Memory B cell (primary cell): ENCODE measurements around the gene SOAT2.
"Not testable (repeated sequence)": the region's sequence is repeated elsewhere in the genome, so short reads cannot be mapped to it uniquely, and the experiment has no call there.

Experiments used
- ATAC-seq: fragments of 150-1000 bp; cut with Tn5 transposase; 2 replicates; pipeline ENCODE4 v1.10.0; 2021; ENCODE audit warnings: low read depth, mild to moderate bottlenecking, moderate library complexity
- DNase-seq, 2 donors: peaks; one replicate each; pipeline ENCODE4 v3.0.0; 2022; ENCODE audit warnings: low spot score in 2 of 2
- H3K27ac Mint-ChIP-seq: one replicate; pipeline ENCODE4 v1.8.0; 2022; ENCODE audit warnings: mild to moderate bottlenecking, moderate library complexity, mixed read lengths
- H3K27me3 Mint-ChIP-seq: one replicate; pipeline ENCODE4 v1.8.0; 2022; ENCODE audit warnings: mixed read lengths
- H3K36me3 Mint-ChIP-seq: one replicate; pipeline ENCODE4 v1.8.0; 2022; ENCODE audit warnings: mild to moderate bottlenecking, mixed read lengths
- H3K4me1 Mint-ChIP-seq: one replicate; pipeline ENCODE4 v1.8.0; 2022; ENCODE audit warnings: mixed read lengths
- H3K4me3 Mint-ChIP-seq: one replicate; pipeline ENCODE4 v1.8.0; 2022; ENCODE audit warnings: mild to moderate bottlenecking, moderate library complexity, mixed read lengths
- H3K9me3 Mint-ChIP-seq: one replicate; pipeline ENCODE4 v1.8.0; 2022; ENCODE audit warnings: mixed read lengths

Gene SOAT2

DNA sequence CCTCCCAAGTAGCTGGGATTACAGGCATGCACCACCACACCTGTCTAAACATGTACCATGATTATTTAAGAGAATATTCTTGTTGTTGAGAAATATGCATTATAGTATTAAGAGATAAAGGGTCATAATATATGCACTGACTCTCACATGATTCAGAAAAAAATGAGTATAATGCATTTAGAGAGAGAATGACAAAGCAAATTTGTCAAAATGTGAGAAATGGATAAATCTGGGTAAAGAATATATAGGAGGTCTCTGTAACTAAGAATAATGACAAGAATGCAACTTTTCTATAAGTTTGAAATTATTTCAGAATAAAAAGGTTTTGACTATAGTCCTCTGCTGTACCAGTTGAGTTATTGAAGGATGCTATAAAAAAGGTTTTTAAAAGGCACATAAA lies 49.1 kb downstream of the SOAT2 start:
- no peaks in the 10 kb centered on the region for H3K36me3 Mint-ChIP-seq
- H3K9me3 Mint-ChIP-seq: no peaks in the 10 kb centered on the region
- no peak overlapping the region for H3K27ac Mint-ChIP-seq
- no peaks in the 10 kb centered on the region for H3K27me3 Mint-ChIP-seq
- no peak for DNase-seq
- no peak overlapping the region for H3K4me3 Mint-ChIP-seq
- H3K4me1 Mint-ChIP-seq: no peaks in the 10 kb centered on the region
- no peak for ATAC-seq

DNA sequence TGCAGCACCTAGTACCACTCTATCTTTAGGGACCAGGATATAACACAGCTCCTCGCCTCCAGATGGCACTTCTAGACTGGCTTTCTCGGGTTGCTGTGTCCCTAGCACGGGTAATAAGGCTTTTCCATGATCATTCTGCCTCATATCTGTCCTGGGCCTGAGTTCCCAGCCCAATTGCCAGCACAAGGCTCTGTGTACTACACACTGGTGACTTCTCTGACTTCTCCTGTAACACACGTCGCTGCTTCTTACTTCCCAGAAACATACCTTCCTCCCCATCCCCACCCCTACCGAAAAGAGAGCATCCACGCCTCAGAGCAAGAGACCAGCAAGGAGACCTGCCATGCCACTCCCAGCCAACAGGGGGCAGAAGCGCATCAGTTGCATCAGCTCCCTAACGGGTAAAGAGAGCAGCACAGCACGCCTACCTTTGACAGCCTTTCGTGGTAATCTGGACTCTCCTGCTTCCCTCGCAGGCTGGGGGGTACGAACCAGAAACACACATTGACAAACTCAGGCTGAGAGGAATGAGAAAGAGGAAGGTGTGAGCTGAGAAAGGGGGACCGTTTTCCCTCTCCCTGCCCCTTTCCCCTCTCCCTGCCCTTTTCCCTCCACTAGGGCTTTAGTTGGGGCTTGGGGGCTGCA lies 56.0 kb downstream of the SOAT2 start:
- ATAC-seq (peak; percentile 97), DNase-seq (peak; percentile 90 to 92)
- Mint-ChIP-seq H3K4me3 (no peak overlapping the region), H3K4me1 (peaks cover 4% of the 10 kb centered on the region), H3K27me3 (no peaks in the 10 kb centered on the region), H3K9me3 (no peaks in the 10 kb centered on the region), H3K36me3 (no peaks in the 10 kb centered on the region), H3K27ac (no peak overlapping the region)

- Mint-ChIP-seq H3K9me3 (no peaks in the 10 kb centered on the region), H3K4me3 (no peak overlapping the region), H3K27me3 (no peaks in the 10 kb centered on the region), H3K27ac (no peak overlapping the region), H3K36me3 (no peaks in the 10 kb centered on the region), H3K4me1 (peaks cover 4% of the 10 kb centered on the region)
- ATAC-seq (no peak), DNase-seq (no peak)
Observed at GRCh38 chr12:53160000-53160399, 56.7 kb downstream of the SOAT2 start.

- no peaks in the 10 kb centered on the region for H3K9me3 Mint-ChIP-seq
Observed at GRCh38 chr12:53160673-53161072, 57.4 kb downstream of the SOAT2 start.

DNA sequence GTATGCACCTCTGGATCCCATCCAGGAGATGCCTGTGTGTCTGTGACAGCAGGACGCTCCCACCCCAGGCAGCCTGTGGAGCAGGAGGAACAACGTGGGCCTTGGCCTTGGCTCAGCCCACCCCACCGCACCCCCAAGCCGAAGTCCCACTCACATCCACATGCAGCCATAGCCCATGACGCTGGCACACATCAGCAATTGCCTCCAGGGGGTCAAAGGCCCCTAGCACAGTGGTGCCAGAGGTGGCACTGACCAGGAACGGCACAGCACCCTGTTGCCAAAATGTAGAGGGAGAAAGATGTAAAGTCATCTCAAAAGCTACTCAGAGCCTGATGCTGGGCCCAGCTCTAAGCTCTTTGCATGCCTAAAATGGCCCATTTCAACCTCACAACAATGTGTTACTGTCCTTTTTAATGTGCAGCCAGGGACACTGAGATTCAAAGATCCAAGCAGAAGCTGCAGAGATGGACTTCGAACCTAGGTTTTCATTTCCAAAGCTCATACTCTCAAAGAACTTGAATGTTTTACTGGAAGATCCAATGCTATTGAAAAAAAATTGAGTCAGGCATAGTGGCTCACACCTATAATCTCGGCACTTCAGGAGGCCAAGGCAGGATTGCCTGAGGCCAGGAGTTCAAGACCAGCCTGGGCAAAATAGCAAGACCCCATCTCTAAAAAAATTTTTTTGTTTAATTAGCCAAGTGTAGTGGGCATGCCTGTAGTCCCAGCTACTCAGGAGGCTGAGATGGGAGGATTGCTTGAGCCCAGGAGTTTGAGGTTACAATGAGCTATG lies 58.0 kb downstream of the SOAT2 start:
- DNase-seq (no peak), ATAC-seq (no peak)
- Mint-ChIP-seq H3K27ac (no peak overlapping the region), H3K9me3 (no peaks in the 10 kb centered on the region), H3K36me3 (no peaks in the 10 kb centered on the region), H3K4me3 (no peak overlapping the region), H3K27me3 (no peaks in the 10 kb centered on the region), H3K4me1 (peaks cover 4% of the 10 kb centered on the region)

More at GRCh38 chr12:53160673-53161072, 57.4 kb downstream of the SOAT2 start:
- ATAC-seq (no peak), DNase-seq (no peak)
- Mint-ChIP-seq H3K4me3 (no peak overlapping the region), H3K27ac (no peak overlapping the region), H3K36me3 (no peaks in the 10 kb centered on the region), H3K27me3 (no peaks in the 10 kb centered on the region), H3K4me1 (peaks cover 4% of the 10 kb centered on the region)

DNA sequence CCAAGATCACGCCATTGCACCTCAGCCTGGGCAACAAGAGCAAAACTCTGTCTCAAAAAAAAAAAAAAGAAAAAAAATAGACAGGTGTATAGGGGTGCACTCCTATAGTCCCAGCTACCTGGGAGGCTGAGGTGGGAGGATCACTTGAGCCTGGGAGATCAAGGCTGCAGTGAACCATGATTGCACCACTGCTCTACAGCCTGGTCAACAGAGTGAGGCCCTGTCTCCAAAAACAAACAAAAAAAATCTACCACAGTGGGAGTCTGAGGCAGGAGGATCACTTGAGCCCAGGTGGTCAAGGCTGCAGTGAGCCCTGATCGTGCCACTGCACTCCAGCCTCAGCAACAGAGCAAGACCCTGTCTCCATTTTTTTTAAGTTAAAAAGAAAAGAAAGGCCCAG lies 59.7 kb downstream of the SOAT2 start:
- not testable (repeated sequence) for H3K36me3 Mint-ChIP-seq, H3K4me1 Mint-ChIP-seq, DNase-seq, H3K27ac Mint-ChIP-seq, H3K9me3 Mint-ChIP-seq, ATAC-seq, H3K4me3 Mint-ChIP-seq, H3K27me3 Mint-ChIP-seq

DNA sequence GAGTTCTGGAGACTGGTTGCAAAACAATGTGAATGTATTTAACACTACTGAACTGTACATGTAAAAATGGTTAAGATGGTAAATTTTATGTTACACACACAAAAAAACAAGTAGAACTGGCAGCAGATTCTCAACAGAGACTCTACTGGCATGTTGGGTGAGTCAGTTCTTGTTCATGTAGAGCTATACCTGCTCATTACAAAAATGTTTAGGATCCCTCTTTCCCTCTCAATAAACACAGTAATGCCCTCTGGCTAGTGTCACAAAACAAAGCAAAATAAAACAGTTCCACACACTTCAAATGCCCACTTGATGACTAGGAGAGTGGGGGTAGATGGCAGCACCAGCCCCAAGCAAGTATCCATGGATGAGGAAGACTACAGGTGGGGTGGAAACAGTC lies 63.6 kb downstream of the SOAT2 start:
- Mint-ChIP-seq H3K27ac (no peak overlapping the region), H3K4me1 (no peaks in the 10 kb centered on the region), H3K36me3 (peaks cover 7% of the 10 kb centered on the region), H3K4me3 (no peak overlapping the region), H3K27me3 (no peaks in the 10 kb centered on the region), H3K9me3 (no peaks in the 10 kb centered on the region)
- no peak for DNase-seq
- ATAC-seq: no peak

DNA sequence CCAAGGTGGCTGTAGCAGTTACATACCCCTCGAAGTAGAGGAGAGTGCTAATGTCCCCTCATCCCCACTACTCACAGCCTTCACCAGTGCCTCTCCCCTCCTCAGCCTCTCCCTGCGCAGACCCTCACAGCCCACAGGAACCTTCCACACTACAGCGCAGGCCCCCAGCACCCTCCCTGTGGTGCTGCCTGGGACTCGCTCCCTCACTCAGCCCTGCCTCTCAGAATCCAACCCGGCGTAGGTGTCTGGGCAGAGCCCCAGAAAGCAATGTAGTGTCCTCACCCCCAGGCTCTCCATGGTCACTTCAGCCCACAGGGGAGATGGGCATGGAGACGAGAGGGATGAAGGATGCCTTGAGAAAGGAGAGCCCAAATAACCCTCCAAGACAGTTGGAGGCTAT lies 66.4 kb downstream of the SOAT2 start:
- Mint-ChIP-seq H3K4me3 (no peak overlapping the region), H3K9me3 (no peaks in the 10 kb centered on the region), H3K27ac (no peak overlapping the region), H3K36me3 (peaks cover 9% of the 10 kb centered on the region), H3K27me3 (no peaks in the 10 kb centered on the region), H3K4me1 (no peaks in the 10 kb centered on the region)
- DNase-seq (no peak), ATAC-seq (no peak)

DNA sequence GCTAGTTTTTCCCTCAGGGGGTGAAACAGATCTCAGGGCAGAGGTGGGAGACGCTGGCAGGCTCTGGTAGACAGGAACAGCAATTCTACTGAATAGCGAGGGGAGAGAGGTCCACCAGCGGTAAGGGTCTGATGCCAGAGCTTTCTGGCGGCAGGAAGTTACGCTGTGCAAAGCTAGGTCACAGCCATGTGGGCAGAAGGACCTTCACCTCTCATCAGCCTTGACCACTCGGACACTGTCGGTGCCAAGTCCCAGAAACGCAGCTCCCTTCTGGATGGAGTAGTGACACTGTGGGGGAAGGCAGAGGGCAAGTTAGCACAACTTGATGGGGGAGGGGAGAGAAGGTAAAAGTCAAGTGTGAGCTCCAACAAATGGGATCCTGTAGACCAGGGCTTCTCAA lies 66.9 kb downstream of the SOAT2 start:
- peaks cover 9% of the 10 kb centered on the region for H3K36me3 Mint-ChIP-seq
- H3K9me3 Mint-ChIP-seq: no peaks in the 10 kb centered on the region
- no peak for ATAC-seq
- H3K27ac Mint-ChIP-seq: no peak overlapping the region
- H3K4me1 Mint-ChIP-seq: no peaks in the 10 kb centered on the region
- no peak for DNase-seq
- no peaks in the 10 kb centered on the region for H3K27me3 Mint-ChIP-seq
- no peak overlapping the region for H3K4me3 Mint-ChIP-seq

GRCh38 chr12:53170876-53171724 lies 67.8 kb downstream of the SOAT2 start:
- peaks cover 9% of the 10 kb centered on the region for H3K36me3 Mint-ChIP-seq
- no peak overlapping the region for H3K27ac Mint-ChIP-seq
- no peaks in the 10 kb centered on the region for H3K27me3 Mint-ChIP-seq
- H3K9me3 Mint-ChIP-seq: no peaks in the 10 kb centered on the region
- no peaks in the 10 kb centered on the region for H3K4me1 Mint-ChIP-seq
- H3K4me3 Mint-ChIP-seq: no peak overlapping the region
- no peak for ATAC-seq
- DNase-seq: no peak

DNA sequence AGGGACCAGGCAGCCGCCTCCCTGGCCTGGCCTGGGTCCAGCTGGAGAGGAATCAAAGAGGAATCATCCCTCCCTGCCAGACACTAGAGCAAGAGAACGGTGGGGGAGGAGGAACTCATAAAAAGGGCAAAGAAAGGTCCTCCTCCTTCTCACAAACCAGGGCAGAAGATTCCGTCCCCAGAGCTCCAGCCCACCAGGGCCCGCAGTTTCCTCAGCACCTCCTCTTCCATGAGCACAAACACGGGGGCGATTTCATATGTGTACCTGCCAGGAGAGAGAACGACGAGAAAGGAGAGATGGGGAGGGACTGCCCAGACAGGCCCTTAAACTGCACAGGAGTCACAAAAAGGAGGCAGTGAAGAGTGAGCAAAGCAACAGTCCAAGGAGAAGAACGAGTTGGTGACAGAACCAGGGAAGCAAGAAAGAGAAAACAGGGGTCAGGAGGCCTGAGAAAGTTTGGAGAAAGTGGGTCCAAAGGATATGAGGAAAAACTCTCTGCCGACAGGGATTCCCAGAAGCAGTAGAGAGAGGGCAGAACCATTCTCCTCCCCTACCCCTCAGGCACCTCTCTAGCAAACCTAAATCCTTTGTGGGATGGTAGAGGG lies 68.5 kb downstream of the SOAT2 start:
- Mint-ChIP-seq H3K27ac (no peak overlapping the region), H3K36me3 (peaks cover 9% of the 10 kb centered on the region), H3K27me3 (no peaks in the 10 kb centered on the region), H3K4me3 (no peak overlapping the region), H3K9me3 (no peaks in the 10 kb centered on the region), H3K4me1 (no peaks in the 10 kb centered on the region)
- DNase-seq (no peak), ATAC-seq (no peak)

DNA sequence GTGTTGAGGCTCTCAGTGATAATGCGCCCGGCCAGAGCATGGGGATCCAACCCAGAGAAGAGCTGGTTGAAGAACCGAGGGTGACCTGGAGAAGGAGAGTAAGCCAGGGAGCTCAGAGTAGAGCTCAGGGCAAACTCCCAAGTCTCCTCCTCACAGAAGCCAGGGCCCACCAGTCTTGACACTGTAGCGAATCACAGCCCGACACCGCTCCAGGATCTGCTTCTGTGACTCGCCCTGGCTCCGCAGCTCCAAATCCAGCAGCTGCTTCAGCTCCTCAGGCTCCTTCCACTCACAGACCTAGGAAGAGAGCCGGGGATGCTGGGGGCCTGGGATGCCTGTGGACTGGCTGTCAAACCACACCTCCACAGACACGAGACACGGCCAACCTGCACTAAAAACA lies 69.1 kb downstream of the SOAT2 start:
- H3K4me3 Mint-ChIP-seq: no peak overlapping the region
- H3K4me1 Mint-ChIP-seq: no peaks in the 10 kb centered on the region
- ATAC-seq (no peak), DNase-seq (no peak)
- H3K9me3 Mint-ChIP-seq: no peaks in the 10 kb centered on the region
- H3K27ac Mint-ChIP-seq: no peak overlapping the region
- peaks cover 9% of the 10 kb centered on the region for H3K36me3 Mint-ChIP-seq
- no peaks in the 10 kb centered on the region for H3K27me3 Mint-ChIP-seq

DNA sequence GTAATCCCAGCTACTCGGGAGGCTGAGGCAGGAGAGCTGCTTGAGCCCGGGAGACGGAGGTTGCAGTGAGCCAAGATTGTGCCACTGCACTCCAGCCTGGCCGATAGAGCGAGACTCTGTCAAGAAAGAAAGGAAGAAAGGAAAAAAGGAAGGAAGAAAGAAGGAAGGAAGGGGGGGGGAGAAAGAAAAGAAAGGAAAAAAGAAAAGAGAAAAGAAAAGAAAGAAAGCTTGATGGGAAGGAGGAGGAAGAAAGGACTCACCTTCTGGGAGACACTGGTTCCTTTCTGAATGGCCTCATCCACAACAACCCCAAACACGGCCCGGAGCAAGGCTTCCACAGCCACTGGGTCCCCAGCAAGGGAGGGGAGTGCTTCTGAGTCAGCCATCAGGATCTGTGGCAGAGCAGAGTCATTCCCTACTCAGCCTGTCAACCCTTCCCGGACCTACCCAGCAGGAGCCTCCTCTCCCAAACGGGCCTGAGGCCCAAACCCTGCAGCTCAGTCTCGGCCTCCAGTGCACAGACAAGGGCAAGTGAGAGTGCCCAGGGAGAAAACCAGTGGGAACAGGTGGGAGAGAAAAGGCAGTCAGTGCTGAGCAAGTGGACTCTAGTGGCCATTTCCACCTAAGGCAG lies 69.9 kb downstream of the SOAT2 start:
- Mint-ChIP-seq H3K4me3 (no peak overlapping the region), H3K27me3 (no peaks in the 10 kb centered on the region), H3K36me3 (peaks cover 9% of the 10 kb centered on the region), H3K27ac (no peak overlapping the region), H3K4me1 (no peaks in the 10 kb centered on the region), H3K9me3 (no peaks in the 10 kb centered on the region)
- DNase-seq: no peak
- ATAC-seq: no peak
